ENCODE data around the gene ZNF644. TPM values are rescaled to one million over a fixed set of nuclear protein-coding genes. Genes with fewer than 3 reads are reported as not detected.

The ZNF644 gene
- polyA plus RNA-seq, 3 donors = 59.4 to 71.7 (median 64.0) TPM

DNA sequence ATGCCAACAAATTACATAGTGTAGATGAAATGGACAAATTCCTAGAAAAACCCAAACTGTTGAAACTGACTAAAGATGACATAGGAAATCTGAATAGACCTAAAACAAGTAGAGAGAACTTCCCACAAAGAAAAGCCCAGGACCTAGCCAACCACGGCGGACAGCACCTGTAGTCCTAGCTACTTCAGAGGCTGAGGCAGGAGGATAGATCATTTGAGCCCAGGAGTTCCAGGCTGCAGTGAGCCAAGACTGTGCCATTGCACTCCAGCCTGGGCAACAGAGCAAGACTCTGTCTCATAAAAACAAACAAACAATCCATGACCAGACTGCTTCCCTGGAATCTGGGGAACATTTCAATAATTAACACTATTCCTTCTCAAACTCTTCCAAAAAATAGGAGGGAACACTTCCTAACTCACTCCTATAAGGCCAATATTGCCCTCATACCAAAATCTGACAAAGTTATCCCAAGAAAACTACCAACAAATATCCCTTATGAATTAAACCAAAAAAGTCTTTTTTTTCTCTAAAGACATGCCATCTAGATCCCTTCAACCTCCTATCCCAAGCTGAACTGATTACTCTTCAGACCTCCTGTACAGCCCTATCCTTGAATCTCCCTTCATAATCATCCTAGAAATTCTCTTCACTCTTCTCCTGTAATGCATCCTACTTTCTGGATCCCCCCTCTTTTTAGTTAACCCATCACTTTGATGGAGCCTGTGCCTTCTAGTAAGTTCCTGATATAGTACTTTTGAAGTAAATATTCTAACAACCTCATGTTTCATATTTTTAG lies 15.5 kb downstream of the ZNF644 start:
- DNase-seq (ENCODE audit: extremely low read depth in 1 of 11, low read depth in 9 of 11, low spot score in 4 of 11) = no peak

GRCh38 chr1:91005285-91005684 lies 16.6 kb downstream of the ZNF644 start:
- no peak for DNase-seq (ENCODE audit: extremely low read depth in 1 of 11, low read depth in 9 of 11, low spot score in 4 of 11)

GRCh38 chr1:91004145-91004544 lies 17.7 kb downstream of the ZNF644 start:
- no peak for DNase-seq (ENCODE audit: extremely low read depth in 1 of 11, low read depth in 9 of 11, low spot score in 4 of 11)

DNA sequence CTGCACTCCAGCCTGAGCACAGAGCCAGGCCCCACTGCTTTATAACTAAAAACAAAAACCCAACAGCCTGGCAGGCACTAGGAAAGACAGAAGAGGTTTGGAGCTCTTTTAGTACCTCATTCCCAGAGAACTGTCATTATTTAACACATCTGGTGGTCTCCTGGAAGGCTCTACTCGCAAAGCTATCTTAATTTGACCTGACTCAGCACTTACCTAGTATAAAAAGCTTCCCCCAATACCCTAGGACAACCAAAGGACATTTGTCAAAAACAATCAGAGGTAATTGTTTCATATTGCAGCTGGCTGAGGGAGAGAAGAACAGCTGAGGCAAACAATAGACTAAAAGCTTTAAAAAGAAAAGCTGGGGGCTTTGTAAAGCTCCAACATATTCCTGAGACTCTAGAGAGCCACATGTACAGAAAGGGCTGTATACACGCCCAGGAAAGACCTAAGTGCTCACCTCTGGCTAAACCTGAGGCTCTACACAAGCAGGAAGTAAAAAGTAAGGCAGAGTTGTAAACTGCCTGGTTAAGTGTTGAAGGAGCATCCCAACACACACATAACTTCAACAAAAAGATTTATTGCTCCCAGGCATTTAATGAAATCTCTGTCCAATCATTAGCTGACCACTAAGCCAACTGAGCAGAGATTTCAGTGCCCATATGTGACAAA lies 25.0 kb downstream of the ZNF644 start:
- no peak for DNase-seq (ENCODE audit: extremely low read depth in 1 of 11, low read depth in 9 of 11, low spot score in 4 of 11)

- no peak for DNase-seq (ENCODE audit: extremely low read depth in 1 of 11, low read depth in 9 of 11, low spot score in 4 of 11)
These were observed 26.4 kb downstream of the ZNF644 start for GRCh38 chr1:90995311-90995894.

- DNase-seq (ENCODE audit: extremely low read depth in 1 of 11, low read depth in 9 of 11, low spot score in 4 of 11) = no peak
These were observed 27.4 kb downstream of the ZNF644 start for GRCh38 chr1:90994461-90994860.

- no peak for DNase-seq (ENCODE audit: extremely low read depth in 1 of 11, low read depth in 9 of 11, low spot score in 4 of 11)
These were observed 28.6 kb downstream of the ZNF644 start for GRCh38 chr1:90993245-90993644.

DNA sequence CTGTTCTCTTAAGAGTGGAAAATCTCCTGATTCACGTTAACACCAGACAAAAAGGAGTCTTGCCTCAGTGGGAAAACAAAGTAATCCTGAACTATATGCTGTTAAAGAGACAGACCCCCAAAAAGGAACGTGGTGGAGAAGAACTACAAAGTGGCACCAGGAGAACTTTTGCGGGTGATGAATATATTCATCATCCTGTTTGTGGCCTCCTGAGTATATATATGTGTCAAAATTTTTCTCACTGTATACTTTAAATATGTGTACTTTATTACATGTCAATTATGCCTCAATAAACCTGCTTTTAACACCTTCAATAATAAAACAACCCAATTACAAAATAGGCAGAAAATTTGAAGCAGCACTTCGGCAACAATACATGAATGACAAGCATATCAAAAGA lies 31.1 kb downstream of the ZNF644 start:
- DNase-seq (ENCODE audit: extremely low read depth in 1 of 11, low read depth in 9 of 11, low spot score in 4 of 11) = no peak

GRCh38 chr1:90989990-90990389 lies 31.8 kb downstream of the ZNF644 start:
- no peak for DNase-seq (ENCODE audit: extremely low read depth in 1 of 11, low read depth in 9 of 11, low spot score in 4 of 11)

- no peak for DNase-seq (ENCODE audit: extremely low read depth in 1 of 11, low read depth in 9 of 11, low spot score in 4 of 11)
These were observed 32.5 kb downstream of the ZNF644 start for GRCh38 chr1:90989302-90989701.

DNA sequence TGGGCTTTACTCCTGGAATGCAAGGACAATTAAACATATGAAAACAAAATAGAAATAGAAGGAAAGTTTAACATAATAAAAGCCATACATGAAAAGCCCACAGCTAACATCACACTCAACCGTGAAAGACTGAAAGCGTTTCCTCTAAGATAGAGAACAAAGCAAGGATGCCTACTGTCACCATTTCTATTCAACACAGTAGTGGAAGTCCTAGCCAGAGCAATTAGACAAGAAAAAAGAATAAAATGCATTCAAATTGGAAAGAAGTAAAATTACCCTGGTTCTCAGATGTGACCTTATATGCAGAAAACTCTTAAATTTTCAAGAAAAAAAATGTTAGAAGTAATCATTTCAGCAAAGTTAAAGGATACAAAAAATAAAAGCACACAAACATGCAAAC lies 34.0 kb downstream of the ZNF644 start:
- no peak for DNase-seq (ENCODE audit: extremely low read depth in 1 of 11, low read depth in 9 of 11, low spot score in 4 of 11)

DNA sequence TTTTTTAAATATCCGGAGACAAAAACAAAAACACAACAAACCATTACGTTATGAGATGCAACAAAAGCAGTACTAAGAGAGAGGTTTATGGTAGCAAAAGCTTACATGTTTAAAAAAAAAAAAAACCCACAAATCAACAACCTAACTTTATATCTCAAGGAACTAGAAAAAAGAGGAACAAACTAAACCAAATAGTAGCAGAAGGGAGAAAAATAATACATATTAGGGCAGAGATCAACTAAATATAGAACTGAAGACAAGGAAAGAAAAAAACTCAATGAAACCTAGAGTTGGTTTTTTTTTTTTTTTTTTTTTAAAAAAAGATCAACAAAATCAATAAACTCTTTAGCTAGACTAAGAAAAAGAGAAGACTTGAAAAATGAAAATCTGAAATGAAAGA lies 34.9 kb downstream of the ZNF644 start:
- DNase-seq (ENCODE audit: extremely low read depth in 1 of 11, low read depth in 9 of 11, low spot score in 4 of 11) = no peak

GRCh38 chr1:90977522-90977921 lies 44.3 kb downstream of the ZNF644 start:
- DNase-seq (ENCODE audit: extremely low read depth in 1 of 11, low read depth in 9 of 11, low spot score in 4 of 11) = no peak

- no peak for DNase-seq (ENCODE audit: extremely low read depth in 1 of 11, low read depth in 9 of 11, low spot score in 4 of 11)
These were observed 47.7 kb downstream of the ZNF644 start for GRCh38 chr1:90973897-90974798.

- no peak for DNase-seq (ENCODE audit: extremely low read depth in 1 of 11, low read depth in 9 of 11, low spot score in 4 of 11)
These were observed 51.6 kb downstream of the ZNF644 start for GRCh38 chr1:90970208-90970607.

DNA sequence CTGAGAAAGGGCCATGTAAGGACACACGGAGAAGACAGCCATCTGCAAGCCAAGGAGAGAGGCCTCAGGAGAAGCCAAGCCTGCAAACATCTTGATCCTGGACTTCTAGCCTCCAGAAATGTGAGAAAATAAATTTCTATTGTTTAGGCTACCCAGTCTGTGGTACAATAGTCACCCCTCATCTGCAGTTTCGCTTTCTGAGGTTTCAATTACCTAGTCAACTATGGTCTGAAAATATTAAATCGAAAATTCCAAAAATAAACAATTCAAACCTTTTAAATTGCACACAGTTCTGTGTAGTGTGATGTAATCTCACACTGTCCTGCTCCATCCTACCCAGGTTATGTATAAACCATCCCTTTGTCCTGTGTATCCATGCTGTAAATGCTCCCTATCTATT lies 52.6 kb downstream of the ZNF644 start:
- DNase-seq (ENCODE audit: extremely low read depth in 1 of 11, low read depth in 9 of 11, low spot score in 4 of 11) = no peak

DNA sequence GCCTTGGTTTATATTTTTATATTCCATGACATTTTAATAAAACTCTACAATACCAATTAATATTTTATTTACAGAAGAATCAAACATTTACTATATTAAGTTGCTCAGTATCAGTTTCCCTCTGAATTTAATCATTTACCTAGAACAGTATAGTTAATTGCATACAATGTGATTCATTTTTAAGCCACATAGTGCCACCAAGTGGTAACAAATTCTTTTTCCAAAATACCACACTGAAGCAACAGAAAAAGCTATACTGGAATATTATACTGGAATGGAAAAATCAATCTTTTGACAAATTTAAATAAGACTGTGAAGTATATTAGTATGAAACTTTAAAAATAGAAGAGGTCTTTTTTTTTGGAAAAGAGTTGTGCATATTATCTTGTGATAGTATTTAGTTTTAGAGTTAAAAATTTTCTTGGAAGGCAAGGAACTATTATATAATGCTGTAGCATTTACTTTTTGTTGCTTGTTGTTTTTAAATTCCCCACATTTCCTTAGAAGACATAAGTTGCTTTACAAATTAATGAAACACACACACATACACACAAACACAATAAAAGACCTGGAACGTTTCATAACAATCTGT lies 57.3 kb downstream of the ZNF644 start:
- peak in 7 of 11 donors; percentile 2 to 18 (median 6) for DNase-seq (ENCODE audit: extremely low read depth in 1 of 11, low read depth in 9 of 11, low spot score in 4 of 11)

DNA sequence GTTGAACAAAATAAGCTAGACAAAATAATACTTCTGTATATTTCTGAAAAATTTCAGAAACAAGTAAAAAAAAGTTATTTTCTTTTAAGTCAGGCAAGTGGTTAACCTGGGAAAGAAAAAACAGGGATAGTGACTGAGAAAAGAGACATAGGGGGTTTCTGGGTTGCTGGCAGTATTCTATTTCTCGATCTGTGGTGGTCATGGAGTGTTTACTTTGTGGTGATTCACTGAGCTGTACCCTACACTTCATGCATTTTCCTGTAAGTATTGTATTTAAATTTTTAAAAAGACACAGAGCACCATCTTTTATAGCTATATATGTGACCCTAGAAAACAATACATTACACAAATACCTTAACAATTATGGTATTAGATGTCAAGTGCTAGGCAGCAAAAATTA lies 58.2 kb downstream of the ZNF644 start:
- DNase-seq (ENCODE audit: extremely low read depth in 1 of 11, low read depth in 9 of 11, low spot score in 4 of 11) = no peak

- no peak for DNase-seq (ENCODE audit: extremely low read depth in 1 of 11, low read depth in 9 of 11, low spot score in 4 of 11)
These were observed 58.6 kb downstream of the ZNF644 start for GRCh38 chr1:90963236-90963635.
